GM18498 (cell line): Measurements from ENCODE around the gene C10orf90.

Experiments
- ATAC-seq: cut with Tn5 transposase; IDR thresholded peaks from one replicate; pipeline ENCODE4 v1.9.1; 2021; ENCODE audit warnings: mild to moderate bottlenecking, moderate library complexity; ENCODE audit not compliant: unreplicated experiment

The C10orf90 gene

DNA sequence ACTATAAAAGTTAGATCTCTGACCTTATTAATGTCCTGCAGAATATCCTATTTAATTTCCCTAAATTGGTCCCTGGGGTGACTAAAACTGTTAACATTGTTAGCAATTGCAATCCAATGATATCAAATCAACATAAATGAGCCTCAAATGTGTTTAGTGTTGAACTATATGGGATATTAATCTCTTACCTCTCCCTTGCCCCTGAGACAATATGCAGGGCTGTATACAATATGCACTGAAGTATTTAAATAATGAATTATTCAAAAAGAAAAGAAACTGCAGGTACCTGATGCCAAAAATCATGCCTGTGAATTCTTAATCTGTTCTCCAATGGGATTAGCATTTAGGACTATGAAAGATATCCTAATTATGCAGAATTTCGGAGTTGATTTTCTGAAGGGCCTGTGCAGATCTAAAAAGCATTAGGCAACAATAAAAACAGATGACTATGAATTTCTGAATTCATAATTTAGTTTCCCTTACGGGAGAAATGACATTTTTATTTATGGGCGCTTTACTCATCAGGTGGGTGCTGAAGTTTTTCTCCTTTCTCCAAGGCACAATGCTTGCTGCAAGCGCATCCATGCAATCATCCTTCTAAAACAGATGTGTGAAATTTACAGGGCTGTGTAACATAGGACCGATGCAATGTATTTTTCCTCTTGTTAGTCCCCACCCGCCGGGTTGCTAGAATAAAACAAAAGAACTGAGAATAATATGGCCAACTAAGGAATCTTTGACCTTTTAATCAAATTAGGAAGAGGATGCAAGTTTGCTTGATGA, 5.4 kb upstream of the C10orf90 start:
- no peak for ATAC-seq

DNA sequence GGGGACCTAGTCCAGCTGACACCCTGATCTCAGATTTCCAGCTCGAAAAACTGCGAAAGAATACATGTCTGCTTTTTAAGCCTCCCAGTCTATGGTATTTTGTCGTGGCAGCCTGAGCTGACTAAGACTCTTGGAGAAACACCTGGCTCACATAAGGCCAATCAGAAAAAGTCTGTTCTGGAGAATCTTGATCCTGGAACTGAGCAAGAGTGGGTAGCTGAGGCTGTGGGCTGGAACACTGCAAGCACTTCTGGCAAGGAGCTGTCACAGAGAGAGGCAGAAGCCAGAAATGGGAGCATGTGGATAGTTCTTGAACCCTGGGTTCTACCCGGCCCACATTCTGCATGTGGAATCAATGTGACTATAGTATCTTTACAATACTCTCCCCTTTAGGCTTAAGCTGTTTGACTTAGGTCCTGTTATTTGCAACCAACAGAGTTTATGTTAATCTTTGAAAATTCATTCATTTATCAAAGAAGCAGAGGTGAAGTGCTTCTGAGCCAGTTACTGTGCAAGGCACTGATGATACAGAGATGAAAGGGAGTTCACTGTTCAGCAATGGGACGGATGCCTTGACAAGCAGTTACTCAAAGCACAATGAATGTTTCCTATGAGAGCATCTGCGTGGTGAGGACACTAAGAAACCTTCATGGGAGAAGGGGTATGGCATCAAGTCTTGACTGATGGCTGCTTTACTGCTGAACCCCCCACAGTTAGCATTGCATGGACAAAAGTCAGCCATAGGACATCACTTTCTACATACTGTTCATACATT, 4.4 kb upstream of the C10orf90 start:
- ATAC-seq = no peak

DNA sequence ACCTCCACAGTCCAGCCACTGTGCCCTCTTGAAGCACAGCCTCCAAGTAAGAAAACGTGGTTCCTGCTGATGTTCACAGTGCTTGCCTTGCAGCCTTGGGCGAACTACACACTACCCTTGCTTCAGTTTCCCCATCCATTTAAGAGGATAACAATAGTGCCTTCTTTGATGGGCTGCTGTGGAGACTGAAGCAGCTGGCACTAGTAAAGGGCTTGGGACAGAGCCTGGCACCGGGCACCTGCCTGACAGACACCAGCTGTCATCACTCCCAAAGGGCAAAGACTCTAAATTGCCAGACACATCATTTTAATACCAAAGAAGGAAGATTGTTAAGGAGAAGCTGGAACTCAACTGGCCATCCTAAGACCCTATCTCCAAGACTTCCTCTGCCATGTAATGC, 3.1 kb upstream of the C10orf90 start:
- ATAC-seq = no peak

DNA sequence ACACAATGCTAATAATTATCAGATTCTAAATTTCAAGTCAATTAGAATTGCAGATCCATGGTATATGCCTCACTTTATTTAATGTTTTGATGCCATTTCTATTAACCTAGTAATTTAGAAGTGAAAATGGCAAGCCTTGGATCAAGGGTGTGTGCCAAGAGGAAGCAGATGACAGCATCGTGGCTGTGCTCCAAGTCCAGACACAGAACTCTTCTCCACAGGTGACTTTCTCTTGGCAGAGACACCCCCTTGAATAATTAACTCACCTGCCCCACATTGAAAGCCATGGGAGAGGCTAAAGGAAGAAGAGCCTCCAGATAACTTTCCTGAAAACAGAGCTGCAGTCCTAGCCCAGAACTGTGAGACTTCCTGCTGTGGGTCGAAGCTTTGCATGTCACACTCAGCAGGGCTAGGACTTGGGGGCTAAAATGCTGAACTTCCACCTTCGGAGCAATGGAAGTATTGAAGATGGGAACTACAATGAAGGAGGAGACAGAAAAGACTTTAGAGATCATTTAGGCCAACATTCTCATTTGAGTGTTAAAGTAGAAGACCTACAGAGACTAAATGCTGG, 996 bp upstream of the C10orf90 start:
- ATAC-seq = no peak

DNA sequence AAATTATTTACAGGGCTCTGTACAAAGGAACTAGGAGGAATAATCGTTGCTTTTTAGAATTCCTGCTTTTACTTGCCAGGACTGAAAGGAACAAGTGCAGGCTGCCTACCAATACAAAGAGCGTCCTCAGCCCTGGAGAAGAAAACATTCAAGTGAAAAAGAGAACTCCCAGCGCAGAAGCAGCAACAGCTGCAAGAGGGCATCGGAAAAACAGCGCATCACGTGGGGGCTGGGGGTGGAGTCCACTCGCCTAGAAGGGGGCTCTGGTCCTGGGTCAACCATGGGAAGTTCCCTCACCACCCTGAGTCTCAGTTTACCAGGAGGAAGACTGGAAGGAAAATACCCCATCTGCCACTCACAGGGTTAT, 385 bp upstream of the C10orf90 start:
- ATAC-seq = no peak

DNA sequence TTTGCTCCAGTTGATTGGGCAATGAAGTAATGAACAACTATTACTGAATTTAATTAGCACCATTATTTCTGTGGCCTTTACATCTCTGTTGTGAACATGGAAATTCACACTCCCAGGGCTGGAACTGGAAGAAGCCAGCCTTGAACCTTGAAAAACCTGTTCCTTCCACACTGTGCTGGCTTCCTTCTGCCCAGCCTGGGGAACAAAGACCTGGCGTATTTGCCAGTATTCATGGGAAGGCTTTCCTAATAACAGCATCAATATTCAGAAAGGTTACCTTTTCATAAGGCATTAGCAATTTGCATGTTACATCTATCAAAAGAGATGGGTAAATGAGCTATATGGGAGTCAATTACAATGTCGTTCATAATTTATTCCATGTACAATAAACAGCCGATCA, 1.3 kb downstream of the C10orf90 start:
- no peak for ATAC-seq

DNA sequence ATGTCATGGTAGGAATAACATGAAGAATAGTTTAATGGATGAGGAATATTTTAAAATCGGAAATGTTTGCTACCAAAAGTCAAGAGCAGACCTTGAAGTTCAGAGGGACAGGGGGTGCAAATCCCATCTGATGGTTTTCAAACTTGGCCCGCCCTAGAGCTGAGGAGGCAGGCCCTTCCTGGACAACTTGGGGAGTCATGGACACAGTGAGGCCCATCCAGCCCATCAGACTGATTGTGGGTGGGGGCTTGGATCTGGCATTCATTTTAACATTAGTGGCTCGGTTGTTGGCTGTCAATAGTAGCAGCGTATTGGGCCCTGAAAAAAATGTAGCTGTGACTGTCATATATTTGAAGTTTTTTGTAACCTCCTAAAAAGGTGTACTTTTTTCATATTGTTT, 2.0 kb downstream of the C10orf90 start:
- ATAC-seq = no peak

DNA sequence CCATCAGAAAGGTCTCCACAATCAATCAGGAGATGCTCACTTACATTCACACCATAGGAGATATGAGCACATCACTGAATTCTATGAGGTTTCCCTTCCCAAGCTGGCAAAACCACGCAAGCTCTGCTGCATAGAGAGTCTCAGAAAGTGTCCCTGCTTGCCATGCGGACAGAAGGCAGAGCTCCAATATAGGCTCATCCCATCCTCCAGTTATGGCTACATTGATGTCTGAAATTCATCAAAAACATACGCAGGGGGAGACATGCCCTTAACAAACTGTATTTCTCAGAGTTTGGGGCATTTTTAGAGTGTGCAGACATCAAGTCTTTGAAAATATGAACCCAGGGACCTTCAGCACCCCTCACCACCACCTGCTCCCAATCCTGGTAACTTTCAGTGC, 2.9 kb downstream of the C10orf90 start:
- ATAC-seq = no peak

DNA sequence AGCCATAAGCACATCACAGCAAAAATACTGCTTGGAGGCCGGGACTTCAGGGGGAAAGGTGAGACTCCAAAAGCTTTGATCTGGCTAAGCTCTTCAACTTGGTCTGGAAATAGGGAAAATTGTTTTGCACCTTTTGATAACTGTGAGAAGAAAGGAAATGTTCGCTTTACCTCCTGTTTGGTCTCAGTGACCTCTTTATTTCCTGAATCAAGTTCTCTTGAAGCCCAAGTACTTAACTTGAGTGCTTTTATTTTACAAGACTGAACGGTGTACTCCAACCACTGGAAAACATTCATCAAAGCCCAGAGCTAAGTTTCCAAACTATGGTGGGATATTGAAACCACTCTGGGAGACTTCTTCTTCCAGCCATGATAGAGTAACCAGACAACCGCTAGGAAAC, 5.3 kb downstream of the C10orf90 start:
- no peak for ATAC-seq

DNA sequence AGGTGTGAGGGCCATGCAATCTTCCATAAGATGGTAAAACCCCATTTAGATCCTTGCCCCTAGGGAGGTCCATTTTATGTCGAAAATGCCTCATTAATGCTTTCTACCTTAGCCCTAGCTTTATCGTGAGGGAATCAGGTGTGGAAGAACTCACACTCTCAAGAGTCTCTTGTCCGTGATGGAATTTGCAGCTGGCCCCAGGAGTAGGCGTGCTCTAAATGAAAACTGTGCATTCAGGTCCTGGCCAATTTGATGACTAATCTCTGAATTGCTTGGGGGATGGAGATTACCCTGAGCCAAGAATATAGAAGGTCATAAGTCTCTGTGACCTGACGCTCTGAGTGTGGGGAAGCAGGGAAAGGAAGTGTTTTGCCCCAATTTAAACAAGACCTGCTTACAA, 6.6 kb downstream of the C10orf90 start:
- no peak for ATAC-seq

DNA sequence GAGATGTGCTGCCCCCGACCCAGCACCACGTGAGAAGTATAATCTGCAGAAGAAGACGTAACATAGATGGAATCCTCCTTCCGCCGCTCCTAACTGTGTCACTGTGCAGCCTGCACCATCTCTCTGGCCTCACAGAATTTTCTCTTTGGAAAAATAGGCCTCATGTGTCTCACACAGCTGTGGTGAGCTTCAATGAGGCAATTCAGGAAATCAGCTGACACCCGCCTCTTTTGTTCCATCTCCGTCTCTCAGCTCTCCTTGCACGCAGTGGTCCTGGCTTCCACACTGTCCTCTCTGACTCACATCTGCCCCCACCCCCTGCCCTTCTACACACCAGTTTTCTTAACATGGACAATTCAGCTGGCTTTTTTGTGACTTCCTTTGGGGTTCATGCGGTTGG, 7.2 kb downstream of the C10orf90 start:
- no peak for ATAC-seq

DNA sequence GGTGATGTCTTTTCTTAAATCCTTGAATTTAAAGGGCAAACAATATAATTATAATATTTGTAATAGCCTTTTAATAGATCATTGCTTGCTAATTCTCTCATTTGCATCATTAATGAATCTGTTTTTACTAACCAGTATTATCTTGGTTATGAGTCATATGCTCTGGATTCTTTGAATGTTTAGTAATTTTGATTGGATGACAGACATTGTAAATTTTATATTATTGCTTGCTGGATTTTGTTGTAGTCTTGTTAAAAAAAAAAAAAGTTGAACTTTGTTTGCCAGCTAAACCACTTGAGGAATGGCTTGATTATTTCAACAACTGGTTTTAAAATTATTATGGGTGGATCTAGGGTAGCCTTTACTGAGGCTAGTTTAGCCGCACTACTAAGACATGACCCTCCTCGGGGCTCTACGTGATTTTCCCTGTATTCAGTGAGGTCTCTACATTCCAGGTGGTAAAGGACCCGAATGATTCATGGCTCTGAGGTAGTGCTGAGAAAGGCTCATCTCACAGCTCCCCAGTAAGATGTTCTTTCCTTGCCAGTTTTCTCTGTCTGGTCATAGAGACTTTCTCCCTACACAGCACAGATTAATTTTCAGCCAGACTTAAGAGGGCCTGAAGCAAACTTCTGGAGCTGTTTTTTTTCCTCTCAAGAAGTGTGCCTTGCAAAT, 8.5 kb downstream of the C10orf90 start:
- ATAC-seq = no peak

DNA sequence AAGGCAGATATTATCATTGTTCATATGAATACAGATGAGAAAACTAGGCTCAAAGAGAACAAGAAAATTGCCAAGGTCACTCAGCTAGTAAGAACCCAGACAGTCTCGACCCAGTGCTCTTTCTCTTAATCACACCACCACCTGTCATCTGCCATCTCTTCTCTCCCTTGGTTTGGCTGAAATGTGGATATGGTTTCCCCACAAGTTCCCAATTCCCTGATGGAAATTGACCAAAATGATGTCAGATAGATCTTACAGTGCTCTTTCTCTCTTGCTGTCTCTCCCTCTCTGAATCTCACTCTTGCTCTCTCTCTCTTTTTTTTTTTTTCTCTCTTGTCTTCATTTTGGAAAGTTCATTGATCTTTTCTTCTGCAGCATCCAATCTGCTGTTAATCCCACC, 9.1 kb downstream of the C10orf90 start:
- ATAC-seq = no peak

DNA sequence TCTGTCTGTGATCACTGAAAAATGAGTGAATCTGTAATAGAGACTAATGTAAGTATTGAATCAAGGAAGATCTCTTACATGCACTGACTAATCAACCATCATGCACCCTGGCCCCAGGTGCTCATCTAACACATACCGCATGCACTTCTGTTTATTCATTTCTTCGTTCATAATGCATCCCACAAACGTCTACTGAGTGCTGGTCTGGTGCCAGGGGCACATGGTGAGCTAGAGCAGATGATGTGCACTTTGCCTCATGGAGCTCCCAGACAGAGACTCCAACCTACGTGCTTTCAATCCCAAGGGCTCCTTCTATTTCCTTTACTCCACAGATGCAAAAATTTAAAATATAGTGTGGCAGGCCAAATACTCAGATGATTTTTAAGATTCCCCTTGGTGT, 10.7 kb downstream of the C10orf90 start:
- ATAC-seq = no peak

DNA sequence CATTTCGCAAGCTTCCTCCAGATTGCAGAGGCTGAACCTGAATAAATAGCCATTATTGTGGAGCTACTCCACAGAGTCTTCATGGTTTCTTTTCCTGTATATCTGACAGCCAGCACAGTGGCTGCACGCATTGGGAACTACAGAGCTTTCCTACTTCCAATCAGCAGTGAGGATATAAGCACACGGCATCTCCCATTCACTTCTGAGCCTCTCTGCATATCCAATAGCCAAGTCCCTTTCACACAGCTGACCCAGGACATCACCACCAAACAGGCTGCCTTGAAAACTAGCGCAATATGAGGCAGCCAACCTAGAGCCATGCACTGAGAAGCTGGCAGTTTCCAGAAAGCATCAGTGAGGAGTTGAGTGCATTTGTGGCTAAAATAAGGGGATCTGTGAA, 11.6 kb downstream of the C10orf90 start:
- no peak for ATAC-seq

DNA sequence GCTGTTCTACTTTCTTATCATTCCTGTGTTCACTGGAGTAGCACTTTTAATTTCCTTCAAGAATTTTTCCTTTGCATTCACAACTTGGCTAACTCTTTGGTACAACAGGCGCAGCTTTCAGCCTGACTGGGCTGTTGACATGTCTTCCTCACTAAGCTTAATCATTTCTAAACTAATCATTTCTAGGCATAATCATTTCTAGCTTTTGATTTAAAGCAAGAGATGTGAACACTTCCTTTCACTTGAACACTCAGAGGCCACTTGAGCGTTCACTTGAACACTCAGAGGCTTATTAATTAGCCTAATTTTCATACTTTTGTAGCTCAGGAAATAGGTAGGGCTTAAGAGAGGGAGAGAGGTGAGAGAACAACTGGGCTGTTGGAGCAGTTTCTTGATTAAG, 15.9 kb downstream of the C10orf90 start:
- no peak for ATAC-seq

DNA sequence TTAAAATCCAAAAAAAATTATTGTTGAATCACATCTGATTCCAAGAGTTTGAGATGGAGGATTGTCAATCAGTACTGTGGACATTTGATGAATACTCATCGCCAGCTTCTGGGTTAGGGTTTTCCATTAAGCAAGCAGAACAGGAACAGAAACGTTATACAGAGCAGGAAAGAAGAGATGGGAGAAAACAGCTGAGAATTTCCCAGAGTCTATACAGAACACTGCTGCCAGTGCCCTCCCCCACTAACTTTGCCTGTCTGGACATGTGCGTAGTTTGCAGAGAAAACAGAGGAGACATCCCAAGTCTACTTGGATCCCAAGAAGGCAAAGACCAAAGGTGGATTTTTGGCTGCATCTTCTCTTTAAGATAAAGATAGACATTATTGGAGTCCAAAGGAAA, 19.0 kb downstream of the C10orf90 start:
- no peak for ATAC-seq

DNA sequence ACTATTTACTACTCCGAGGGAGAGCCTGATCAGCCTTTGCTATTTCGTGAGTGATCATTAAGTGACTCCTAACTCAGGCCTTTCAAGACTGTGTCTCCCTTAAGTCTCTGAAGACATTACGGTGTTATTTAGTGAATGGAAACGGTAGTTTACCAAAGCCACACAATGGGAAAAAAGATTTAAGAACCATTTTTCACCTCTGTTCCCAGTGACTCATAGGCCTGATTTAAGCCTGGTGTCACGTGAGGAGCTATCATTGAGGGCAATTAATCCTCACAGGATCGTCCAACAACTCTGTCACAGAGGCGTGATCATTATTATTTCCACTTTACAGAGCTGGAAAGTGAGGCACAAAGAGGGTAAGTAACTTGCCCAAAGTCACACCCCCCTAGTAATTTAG, 20.3 kb downstream of the C10orf90 start:
- no peak for ATAC-seq

DNA sequence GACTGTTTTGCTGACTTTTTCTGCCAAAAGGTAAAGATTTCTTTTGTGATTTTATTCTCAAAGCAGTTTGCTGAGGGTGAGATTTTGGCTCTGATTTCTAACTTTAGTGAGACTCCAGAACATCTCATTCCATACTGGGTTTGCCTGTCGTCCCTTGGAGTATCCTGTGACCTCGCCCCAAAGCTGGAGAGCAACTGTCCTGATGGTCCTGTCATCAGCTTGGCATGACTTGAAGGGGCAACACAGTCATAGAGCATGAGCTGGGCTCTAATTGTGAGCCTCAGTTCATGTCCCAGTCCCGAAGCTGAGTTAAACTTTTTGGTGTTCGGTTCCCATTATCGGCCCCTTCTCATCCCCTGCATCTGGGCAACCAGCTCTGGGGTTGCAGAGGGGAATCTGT, 23.4 kb downstream of the C10orf90 start:
- ATAC-seq = no peak

DNA sequence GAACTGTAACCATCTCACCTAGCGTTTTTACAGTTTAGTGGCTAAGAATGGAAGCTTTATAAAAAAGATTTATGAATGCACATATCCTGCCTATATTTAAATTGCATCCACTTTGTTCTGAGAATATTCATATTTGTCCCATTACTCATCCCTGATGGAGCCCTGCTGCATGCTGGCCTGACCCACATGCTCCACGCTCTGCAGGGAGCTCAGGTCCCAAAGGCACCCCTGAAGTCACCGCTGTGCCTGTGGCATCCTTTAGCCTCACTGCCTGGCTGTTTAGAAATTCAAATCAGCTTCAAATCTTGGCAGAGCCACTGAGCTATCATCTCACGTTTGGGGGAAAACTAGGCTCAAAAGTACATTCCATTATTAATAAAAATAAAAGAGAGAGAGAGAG, 24.4 kb downstream of the C10orf90 start:
- no peak for ATAC-seq

DNA sequence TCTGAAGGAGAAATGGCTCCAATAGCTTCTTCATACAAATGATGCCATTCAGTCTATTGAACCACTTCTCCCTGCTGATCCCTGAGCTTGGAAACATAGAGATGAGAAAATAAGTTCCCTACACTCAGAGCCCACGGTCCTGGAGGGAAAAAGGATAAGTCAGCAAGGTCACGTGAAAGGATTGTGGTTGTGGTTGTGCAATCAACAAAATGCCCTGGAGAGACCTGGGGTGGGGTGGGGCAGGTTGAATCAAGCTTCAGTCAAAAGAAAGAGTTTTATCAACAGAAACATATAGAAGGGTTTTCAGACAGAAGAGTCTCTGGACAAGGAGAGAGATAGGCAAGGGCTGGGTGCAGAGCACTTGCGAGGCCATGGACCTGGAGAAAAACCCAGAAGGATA, 30.1 kb downstream of the C10orf90 start:
- ATAC-seq = no peak

DNA sequence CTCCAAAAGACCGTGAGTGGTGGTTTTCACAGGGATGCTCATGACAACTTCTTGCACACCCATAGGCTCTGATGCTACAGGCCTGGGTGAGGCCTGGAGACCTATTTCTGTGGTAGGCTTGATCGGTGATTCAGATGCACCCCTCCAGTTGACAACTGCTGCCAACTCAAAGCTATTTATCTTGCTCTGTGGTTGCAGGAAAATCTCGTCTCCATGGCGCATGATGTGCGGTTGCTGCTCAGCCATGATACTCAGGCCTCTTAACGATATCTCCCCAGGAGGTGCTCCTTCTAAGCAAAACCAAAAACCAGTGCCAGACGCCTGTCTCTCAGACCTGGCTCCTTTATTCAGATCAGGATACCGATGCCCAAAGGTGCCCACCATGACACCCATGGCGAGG, 31.4 kb downstream of the C10orf90 start:
- no peak for ATAC-seq
